HCT116 (cell line): ENCODE measurements around the gene TGFBR3L. TPM values are rescaled to one million over a fixed set of nuclear protein-coding genes. Genes with fewer than 3 reads are reported as not detected.

Source experiments
- ATAC-seq: fragments of 200-7000 bp; cut with Tn5 transposase; 2 replicates; pipeline ENCODE4 v1.9.1; 2020; ENCODE audit warnings: mild to moderate bottlenecking, moderate library complexity
- BruUV-seq: library from RNA; stranded (reverse); fragments of 400-500 nt; replicated peaks from 2 replicates; lab custom pipeline; 2021; lab: Mats Ljungman, UMichigan
- CTCF ChIA-PET: fragments of 300-600 bp; sonication (Branson Sonifier 250); formaldehyde crosslinking; loops from one replicate; lab custom pipeline; 2021; ENCODE audit warnings: antibody characterized with exemption; lab: Charles Lee
- POLR2A ChIA-PET: fragments of 300-600, 350-600 bp; sonication (Branson Sonifier 250); formaldehyde crosslinking; loops from one replicate; lab custom pipeline; 2021; ENCODE audit warnings: antibody characterized with exemption; lab: Charles Lee
- RAD21 ChIA-PET, 2 experiments: fragments of 300-600 bp; sonication (Branson Sonifier 250); formaldehyde crosslinking; loops; one replicate each; lab custom pipeline; 2023; ENCODE audit warnings: low total read pairs in 2 of 2; ENCODE audit not compliant: uncharacterized antibody in 2 of 2, unreplicated experiment in 2 of 2, low non-redundant PET in 1 of 2; lab: Charles Lee
- DNase-seq: peaks from one replicate; pipeline ENCODE4 v3.0.0-alpha.2; 2010; ENCODE audit warnings: low read depth, low spot score
- H2AFZ ChIP-seq: fragments of 200-600 bp; shearing (Covaris generic), sonication (generic); 2 replicates; pipeline ENCODE4 v1.6.1; 2017; ENCODE audit warnings: low read depth, mixed run types, mixed read lengths, antibody characterized with exemption, low read length; ENCODE audit not compliant: poor library complexity, severe bottlenecking
- H3K27ac ChIP-seq: 2 replicates; pipeline ENCODE4 v1.5.1; 2012; ENCODE audit warnings: low read depth, low read length
- H3K27me3 ChIP-seq: fragments of 200-600 bp; sonication (generic); 2 replicates; pipeline ENCODE4 v1.6.1; 2016; ENCODE audit warnings: mixed run types, low read length, mixed read lengths; ENCODE audit not compliant: insufficient read depth
- H3K36me3 ChIP-seq, 2 experiments: fragments of 200-500 bp in 1 of 2; fragments of 200-600 bp in 1 of 2; sonication (Bioruptor generic) in 1 of 2; sonication (generic) in 1 of 2; 2 replicates each; pipeline versions ENCODE4 v1.5.1 to v1.6.1; 2014 to 2016; ENCODE audit warnings: low read length in 2 of 2, inconsistent platforms in 1 of 2, mixed read lengths in 1 of 2, mixed run types in 1 of 2; ENCODE audit not compliant: insufficient read depth in 2 of 2, control insufficient read depth in 1 of 2
- H3K4me1 ChIP-seq, 2 experiments: fragments of 200-600 bp in 1 of 2; sonication (generic) in 1 of 2; 2 replicates each; pipeline versions ENCODE4 v1.5.1 to v1.6.1; 2012 to 2017; ENCODE audit warnings: low read length in 2 of 2, inconsistent platforms in 1 of 2, mild to moderate bottlenecking in 1 of 2, mixed read lengths in 1 of 2, mixed run types in 1 of 2, moderate library complexity in 1 of 2; ENCODE audit not compliant: insufficient read depth in 2 of 2, control insufficient read depth in 1 of 2
- H3K4me2 ChIP-seq: fragments of 200-600 bp; sonication (generic); 2 replicates; pipeline ENCODE4 v1.6.1; 2017; ENCODE audit warnings: mixed run types, low read length, mixed read lengths
- H3K4me3 ChIP-seq, 2 experiments: fragments of 200-600 bp in 1 of 2; sonication (generic) in 1 of 2; replicated peaks in 1 of 2; 2 replicates each; pipeline ENCODE4 v1.5.1; 2011 to 2016; ENCODE audit warnings: low read length in 2 of 2, control low read depth in 1 of 2, low read depth in 1 of 2, mild to moderate bottlenecking in 1 of 2, mixed read lengths in 1 of 2, mixed run types in 1 of 2
- H3K79me2 ChIP-seq: fragments of 200-600 bp; sonication (generic); 2 replicates; pipeline ENCODE4 v1.6.1; 2017; ENCODE audit warnings: mild to moderate bottlenecking, mixed run types, low read length, moderate library complexity, mixed read lengths; ENCODE audit not compliant: insufficient read depth
- H3K9ac ChIP-seq: fragments of 200-600 bp; sonication (generic); 2 replicates; pipeline ENCODE4 v1.6.1; 2016; ENCODE audit warnings: low read length, mixed read lengths
- H3K9me2 ChIP-seq: fragments of 200-600 bp; sonication (generic), shearing (Covaris generic); 2 replicates; pipeline ENCODE4 v1.6.1; 2017; ENCODE audit warnings: mixed run types, mild to moderate bottlenecking, moderate library complexity; ENCODE audit not compliant: insufficient read depth
- H3K9me3 ChIP-seq, 2 experiments: fragments of 200-500 bp in 1 of 2; fragments of 200-600 bp in 1 of 2; sonication (Bioruptor generic) in 1 of 2; sonication (generic) in 1 of 2; 2 replicates each; pipeline ENCODE4 v1.6.1; 2014 to 2017; ENCODE audit warnings: low read length in 2 of 2, mixed read lengths in 2 of 2, inconsistent platforms in 1 of 2, low read depth in 1 of 2, mild to moderate bottlenecking in 1 of 2, mixed run types in 1 of 2, moderate library complexity in 1 of 2; ENCODE audit not compliant: control insufficient read depth in 1 of 2, insufficient read depth in 1 of 2
- H4K20me1 ChIP-seq: fragments of 200-600 bp; sonication (generic), shearing (Covaris generic); 2 replicates; pipeline ENCODE4 v1.6.1; 2017; ENCODE audit warnings: mixed run types, mild to moderate bottlenecking, moderate library complexity; ENCODE audit not compliant: insufficient read depth
- ELF1 ChIP-seq: IDR thresholded peaks from 2 replicates; pipeline ENCODE4 v1.6.1; 2012; ENCODE audit warnings: low read depth, borderline replicate concordance
- JUND ChIP-seq: IDR thresholded peaks from 2 replicates; pipeline ENCODE4 v1.6.1; 2012
- POLR2AphosphoS5 ChIP-seq: IDR thresholded peaks from 2 replicates; pipeline ENCODE4 v1.6.1; 2011; ENCODE audit warnings: mild to moderate bottlenecking, low read depth, low read length, moderate library complexity
- SIN3A ChIP-seq: IDR thresholded peaks from 2 replicates; pipeline ENCODE4 v1.6.1; 2012; ENCODE audit warnings: low read depth
- SP1 ChIP-seq: IDR thresholded peaks from 2 replicates; pipeline ENCODE4 v1.6.1; 2012; ENCODE audit warnings: low read depth
- SRF ChIP-seq: IDR thresholded peaks from 2 replicates; pipeline ENCODE4 v1.6.1; 2012; ENCODE audit warnings: low read depth
- TCF7L2 ChIP-seq: IDR thresholded peaks from 2 replicates; pipeline ENCODE4 v1.7.0; 2011; ENCODE audit warnings: borderline replicate concordance, inconsistent platforms; ENCODE audit not compliant: insufficient read depth, insufficient read length; ENCODE audit errors: extremely low read depth
- YY1 ChIP-seq: IDR thresholded peaks from 2 replicates; pipeline ENCODE4 v1.6.1; 2011; ENCODE audit warnings: low read length, low read depth, moderate library complexity, mild to moderate bottlenecking; ENCODE audit not compliant: insufficient replicate concordance; ENCODE audit errors: extremely low read depth
- ZFX ChIP-seq: fragments of 450-650 bp; IDR thresholded peaks from 2 replicates; pipeline ENCODE4 v1.6.1; 2017
- intact Hi-C: fragments of 100-400 bp; cut with micrococcal nuclease; formaldehyde crosslinking; loops from 2 replicates; pipeline ENCODE4 v1.10.0; 2022
- total RNA-seq: library from RNA; stranded (reverse); gene quantifications from one replicate; pipeline ENCODE4 v1.2.1, GENCODE V29; 2021; ENCODE audit not compliant: unreplicated experiment
- TF ChIP-seq, protein P1 (sequence below): IDR thresholded peaks from 2 replicates; pipeline ENCODE4 v1.6.1; 2012
- TF ChIP-seq, protein P2 (sequence below): IDR thresholded peaks from 2 replicates; pipeline ENCODE4 v1.6.1; 2011; ENCODE audit warnings: mild to moderate bottlenecking, low read length, moderate library complexity; ENCODE audit not compliant: insufficient replicate concordance; ENCODE audit errors: extremely low read depth

Gene TGFBR3L
- total RNA-seq, 1 experiment from 2014 or later: 30.9 TPM

DNA sequence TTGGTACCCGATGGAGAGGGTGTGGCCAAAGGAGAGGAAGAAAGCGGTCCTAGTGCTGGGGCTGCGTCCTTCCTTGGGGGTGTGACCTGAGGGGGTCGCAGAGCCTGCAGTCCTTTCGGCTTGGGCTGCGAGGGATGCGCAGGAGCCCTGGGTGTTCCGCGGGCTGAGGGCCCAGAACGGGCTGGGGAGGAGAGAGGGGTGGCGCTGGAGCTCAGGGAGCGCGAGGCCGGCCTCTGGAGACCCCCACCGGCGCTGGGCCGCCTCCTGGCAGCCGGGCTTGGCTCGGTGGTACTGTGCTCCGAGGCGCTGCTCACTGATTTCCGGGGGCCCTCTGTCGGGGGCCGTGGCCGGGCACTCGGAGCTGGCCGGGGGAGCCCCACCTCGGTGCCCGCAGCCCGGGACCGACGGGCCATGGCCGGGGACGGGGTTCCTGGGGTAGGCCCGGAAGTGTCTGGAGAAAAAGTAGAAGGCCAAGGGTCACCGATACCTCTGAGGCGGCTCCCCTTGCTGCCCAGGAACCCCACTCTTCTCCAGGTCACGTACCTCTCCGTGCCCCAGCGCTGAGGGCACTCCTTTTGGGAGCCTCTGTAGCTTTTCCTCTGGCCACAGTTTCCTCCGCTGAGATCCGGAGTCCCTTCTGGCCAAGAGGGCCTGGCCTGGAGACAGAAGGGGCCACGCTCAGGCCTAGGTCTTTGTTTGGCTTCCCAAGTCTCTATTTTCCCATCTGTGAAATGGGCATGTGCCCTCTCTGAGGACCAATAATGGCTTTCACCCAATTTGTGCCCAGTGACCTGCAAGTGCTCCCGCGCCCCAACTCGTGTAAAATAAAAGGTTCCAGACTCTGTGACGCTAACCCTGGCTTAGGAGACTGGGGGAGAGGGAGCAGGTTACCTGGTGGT, 42.1 kb upstream of the TGFBR3L start:
- peak overlapping the region; percentile 58 for H3K27ac ChIP-seq
- ATAC-seq (no peak), DNase-seq (no peak)
- no peaks in the 10 kb centered on the region for H3K9me3 ChIP-seq
- ChIA-PET POLR2A (interaction anchor here (0.6 to 2.1 kb wide), 2 partner anchors 48 to 332 kb away, joined by 3 to 8 read pairs; partner anchors contain the start of gene SNAPC2), RAD21 (no interaction called here), CTCF (no interaction called here)
- no peak overlapping the region for H2AFZ ChIP-seq
- H3K27me3 ChIP-seq: no peaks in the 10 kb centered on the region
- no peaks in the 10 kb centered on the region for H4K20me1 ChIP-seq
- TF ChIP-seq JUND: no peak
- TF ChIP-seq, protein P1, sequence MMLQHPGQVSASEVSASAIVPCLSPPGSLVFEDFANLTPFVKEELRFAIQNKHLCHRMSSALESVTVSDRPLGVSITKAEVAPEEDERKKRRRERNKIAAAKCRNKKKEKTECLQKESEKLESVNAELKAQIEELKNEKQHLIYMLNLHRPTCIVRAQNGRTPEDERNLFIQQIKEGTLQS: no peak
- no peak for TF ChIP-seq TCF7L2
- 0 out of 2 replicates have a peak, but pooled peaks have one; percentile 2 for TF ChIP-seq SP1
- TF ChIP-seq ELF1: no peak
- H3K79me2 ChIP-seq: no peaks in the 10 kb centered on the region
- peaks cover 28 to 70% of the 10 kb centered on the region in 2 experiments for H3K4me1 ChIP-seq
- H3K9ac ChIP-seq: no peak overlapping the region
- H3K36me3 ChIP-seq: no peaks in the 10 kb centered on the region
- no peak overlapping the region for H3K4me3 ChIP-seq
- BruUV-seq: TSS peak; percentile 13
- intact Hi-C loops: no loop called here
- H3K4me2 ChIP-seq: peak overlapping the region; percentile 85
- no peaks in the 10 kb centered on the region for H3K9me2 ChIP-seq

DNA sequence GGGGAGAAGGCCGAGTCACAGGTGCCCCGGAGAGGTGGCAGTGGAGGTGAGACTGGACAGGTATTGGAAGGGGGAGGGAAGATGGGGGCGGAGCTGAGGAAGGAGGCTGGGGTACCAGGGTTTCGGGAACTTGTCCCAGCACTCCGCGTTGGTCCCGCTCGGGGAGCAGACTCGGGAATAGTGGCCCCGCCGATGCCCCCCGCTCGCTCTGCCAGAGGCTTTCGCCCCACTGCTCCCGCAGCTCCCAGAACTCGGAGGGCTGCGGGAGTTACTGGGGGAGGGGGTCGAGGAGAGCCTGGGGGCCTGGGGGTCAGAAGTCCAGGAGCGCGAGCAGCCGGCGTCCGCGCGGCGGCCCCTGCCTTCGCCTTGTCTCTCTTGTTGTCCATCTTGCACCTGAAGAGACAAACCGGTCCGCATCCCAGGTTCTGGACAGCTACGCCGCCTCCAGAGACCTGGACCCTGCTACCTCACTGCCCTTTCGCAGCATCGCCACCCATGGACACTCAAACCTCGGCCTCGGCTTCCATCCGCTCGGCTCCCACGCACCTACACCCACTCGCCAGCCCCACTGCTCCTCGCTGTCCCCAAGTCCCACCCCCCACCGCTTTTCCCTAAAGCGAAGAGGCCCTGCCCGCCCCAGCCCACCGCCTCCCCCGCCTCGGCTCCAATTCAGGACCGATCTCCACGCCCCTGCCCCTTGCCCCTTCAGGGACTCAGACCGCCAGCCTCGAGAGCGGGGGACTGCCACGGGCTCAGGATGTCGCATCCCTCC, 41.1 kb upstream of the TGFBR3L start:
- BruUV-seq: no TSS peak

More for the DNA sequence above, 41.1 kb upstream of the TGFBR3L start:
- CTCF ChIA-PET: no interaction called here
- Histone ChIP-seq H4K20me1 (no peaks in the 10 kb centered on the region), H3K27me3 (no peaks in the 10 kb centered on the region), H3K4me2 (peak overlapping the region; percentile 79), H3K9me3 (no peaks in the 10 kb centered on the region), H3K9me2 (no peaks in the 10 kb centered on the region), H3K27ac (peak overlapping the region; percentile 61; the same call in 1 of the 2 replicates), H3K9ac (peak overlapping the region; percentile 41; the same call in 1 of the 2 replicates), H3K4me1 (peaks cover 20 to 62% of the 10 kb centered on the region in 2 experiments), H3K4me3 (peak overlapping the region; percentile 46 to 56), H3K79me2 (no peaks in the 10 kb centered on the region), H3K36me3 (no peaks in the 10 kb centered on the region), H2AFZ (no peak overlapping the region)
- POLR2A ChIA-PET: interaction anchor here (0.6 kb wide), 1 partner anchor 331 kb away, joined by 3 read pairs; no protein-coding TSS in a partner anchor
- RAD21 ChIA-PET: no interaction called here
- ATAC-seq (no peak), DNase-seq (no peak)
- intact Hi-C loops: no loop called here
- TF ChIP-seq, protein P2, sequence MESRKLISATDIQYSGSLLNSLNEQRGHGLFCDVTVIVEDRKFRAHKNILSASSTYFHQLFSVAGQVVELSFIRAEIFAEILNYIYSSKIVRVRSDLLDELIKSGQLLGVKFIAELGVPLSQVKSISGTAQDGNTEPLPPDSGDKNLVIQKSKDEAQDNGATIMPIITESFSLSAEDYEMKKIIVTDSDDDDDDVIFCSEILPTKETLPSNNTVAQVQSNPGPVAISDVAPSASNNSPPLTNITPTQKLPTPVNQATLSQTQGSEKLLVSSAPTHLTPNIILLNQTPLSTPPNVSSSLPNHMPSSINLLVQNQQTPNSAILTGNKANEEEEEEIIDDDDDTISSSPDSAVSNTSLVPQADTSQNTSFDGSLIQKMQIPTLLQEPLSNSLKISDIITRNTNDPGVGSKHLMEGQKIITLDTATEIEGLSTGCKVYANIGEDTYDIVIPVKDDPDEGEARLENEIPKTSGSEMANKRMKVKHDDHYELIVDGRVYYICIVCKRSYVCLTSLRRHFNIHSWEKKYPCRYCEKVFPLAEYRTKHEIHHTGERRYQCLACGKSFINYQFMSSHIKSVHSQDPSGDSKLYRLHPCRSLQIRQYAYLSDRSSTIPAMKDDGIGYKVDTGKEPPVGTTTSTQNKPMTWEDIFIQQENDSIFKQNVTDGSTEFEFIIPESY: no peak
- TF ChIP-seq SIN3A (no peak), SRF (no peak), YY1 (no peak), TCF7L2 (no peak), SP1 (no peak), POLR2AphosphoS5 (no peak), ZFX (no peak)
- TF ChIP-seq, protein P1: no peak
